ENCODE data around the gene ALX3.

The ALX3 gene

GRCh38 chr1:110064576-110065337 is 5.7 kb downstream of the ALX3 start:
- no peaks in the 10 kb centered on the region for H3K9me3 ChIP-seq (ENCODE audit: control insufficient read depth, insufficient read depth, low read length)
- no peaks in the 10 kb centered on the region; the same call in 1 of the 2 replicates for H3K4me1 ChIP-seq (ENCODE audit: insufficient read depth, low read length)
- H3K36me3 ChIP-seq (ENCODE audit: insufficient read depth, low read length) = no peaks in the 10 kb centered on the region; the same call in 1 of the 2 replicates
- no peak overlapping the region for H3K9ac ChIP-seq (ENCODE audit: low read depth, low read length)

GRCh38 chr1:110063781-110064180 is 6.7 kb downstream of the ALX3 start:
- no peaks in the 10 kb centered on the region; the same call in 1 of the 2 replicates for H3K36me3 ChIP-seq (ENCODE audit: insufficient read depth, low read length)
- no peaks in the 10 kb centered on the region; the same call in 1 of the 2 replicates for H3K4me1 ChIP-seq (ENCODE audit: insufficient read depth, low read length)
- no peak overlapping the region for H3K9ac ChIP-seq (ENCODE audit: low read depth, low read length)
- no peaks in the 10 kb centered on the region for H3K9me3 ChIP-seq (ENCODE audit: control insufficient read depth, insufficient read depth, low read length)

GRCh38 chr1:110062612-110063011 is 7.9 kb downstream of the ALX3 start:
- no peak overlapping the region for H3K9ac ChIP-seq (ENCODE audit: low read depth, low read length)
- no peaks in the 10 kb centered on the region for H3K9me3 ChIP-seq (ENCODE audit: control insufficient read depth, insufficient read depth, low read length)
- no peaks in the 10 kb centered on the region; the same call in 1 of the 2 replicates for H3K4me1 ChIP-seq (ENCODE audit: insufficient read depth, low read length)
- peaks cover 4% of the 10 kb centered on the region for H3K36me3 ChIP-seq (ENCODE audit: insufficient read depth, low read length)

- Histone ChIP-seq H3K36me3 (ENCODE audit: insufficient read depth, low read length) (peaks cover 11% of the 10 kb centered on the region), H3K9me3 (ENCODE audit: control insufficient read depth, insufficient read depth, low read length) (no peaks in the 10 kb centered on the region), H3K4me1 (ENCODE audit: insufficient read depth, low read length) (no peaks in the 10 kb centered on the region), H3K9ac (ENCODE audit: low read depth, low read length) (no peak overlapping the region)
Measured at GRCh38 chr1:110061341-110061740, 9.1 kb downstream of the ALX3 start.

- Histone ChIP-seq H3K36me3 (ENCODE audit: insufficient read depth, low read length) (peaks cover 17% of the 10 kb centered on the region), H3K9ac (ENCODE audit: low read depth, low read length) (no peak overlapping the region), H3K9me3 (ENCODE audit: control insufficient read depth, insufficient read depth, low read length) (no peaks in the 10 kb centered on the region), H3K4me1 (ENCODE audit: insufficient read depth, low read length) (no peaks in the 10 kb centered on the region)
Measured at GRCh38 chr1:110060662-110061060, 9.8 kb downstream of the ALX3 start.

- Histone ChIP-seq H3K4me1 (ENCODE audit: insufficient read depth, low read length) (no peaks in the 10 kb centered on the region), H3K9ac (ENCODE audit: low read depth, low read length) (no peak overlapping the region), H3K36me3 (ENCODE audit: insufficient read depth, low read length) (peaks cover 22% of the 10 kb centered on the region), H3K9me3 (ENCODE audit: control insufficient read depth, insufficient read depth, low read length) (no peaks in the 10 kb centered on the region)
Measured at GRCh38 chr1:110060034-110060661, 10.3 kb downstream of the ALX3 start.

GRCh38 chr1:110059133-110059863 is 11.2 kb downstream of the ALX3 start:
- H3K9ac ChIP-seq (ENCODE audit: low read depth, low read length) = no peak overlapping the region
- H3K4me1 ChIP-seq (ENCODE audit: insufficient read depth, low read length) = no peaks in the 10 kb centered on the region
- H3K9me3 ChIP-seq (ENCODE audit: control insufficient read depth, insufficient read depth, low read length) = no peaks in the 10 kb centered on the region
- peaks cover 30% of the 10 kb centered on the region for H3K36me3 ChIP-seq (ENCODE audit: insufficient read depth, low read length)

GRCh38 chr1:110058591-110058990 is 11.9 kb downstream of the ALX3 start:
- Histone ChIP-seq H3K36me3 (ENCODE audit: insufficient read depth, low read length) (peaks cover 35% of the 10 kb centered on the region), H3K4me1 (ENCODE audit: insufficient read depth, low read length) (no peaks in the 10 kb centered on the region), H3K9ac (ENCODE audit: low read depth, low read length) (no peak overlapping the region), H3K9me3 (ENCODE audit: control insufficient read depth, insufficient read depth, low read length) (no peaks in the 10 kb centered on the region)

GRCh38 chr1:110057963-110058518 is 12.4 kb downstream of the ALX3 start:
- Histone ChIP-seq H3K36me3 (ENCODE audit: insufficient read depth, low read length) (peaks cover 35% of the 10 kb centered on the region), H3K9me3 (ENCODE audit: control insufficient read depth, insufficient read depth, low read length) (no peaks in the 10 kb centered on the region), H3K4me1 (ENCODE audit: insufficient read depth, low read length) (no peaks in the 10 kb centered on the region), H3K9ac (ENCODE audit: low read depth, low read length) (no peak overlapping the region)

- peaks cover 35% of the 10 kb centered on the region for H3K36me3 ChIP-seq (ENCODE audit: insufficient read depth, low read length)
- H3K9me3 ChIP-seq (ENCODE audit: control insufficient read depth, insufficient read depth, low read length) = no peaks in the 10 kb centered on the region
- H3K9ac ChIP-seq (ENCODE audit: low read depth, low read length) = no peak overlapping the region
- no peaks in the 10 kb centered on the region for H3K4me1 ChIP-seq (ENCODE audit: insufficient read depth, low read length)
Measured at GRCh38 chr1:110056776-110057175, 13.7 kb downstream of the ALX3 start.

GRCh38 chr1:110056285-110056683 is 14.2 kb downstream of the ALX3 start:
- Histone ChIP-seq H3K4me1 (ENCODE audit: insufficient read depth, low read length) (no peaks in the 10 kb centered on the region), H3K9me3 (ENCODE audit: control insufficient read depth, insufficient read depth, low read length) (no peaks in the 10 kb centered on the region), H3K9ac (ENCODE audit: low read depth, low read length) (no peak overlapping the region), H3K36me3 (ENCODE audit: insufficient read depth, low read length) (peaks cover 35% of the 10 kb centered on the region)

- H3K9ac ChIP-seq (ENCODE audit: low read depth, low read length) = no peak overlapping the region
- peaks cover 35% of the 10 kb centered on the region for H3K36me3 ChIP-seq (ENCODE audit: insufficient read depth, low read length)
- no peaks in the 10 kb centered on the region for H3K9me3 ChIP-seq (ENCODE audit: control insufficient read depth, insufficient read depth, low read length)
- H3K4me1 ChIP-seq (ENCODE audit: insufficient read depth, low read length) = no peaks in the 10 kb centered on the region
Measured at GRCh38 chr1:110055493-110056284, 14.8 kb downstream of the ALX3 start.

- Histone ChIP-seq H3K9ac (ENCODE audit: low read depth, low read length) (no peak overlapping the region), H3K9me3 (ENCODE audit: control insufficient read depth, insufficient read depth, low read length) (no peaks in the 10 kb centered on the region), H3K4me1 (ENCODE audit: insufficient read depth, low read length) (no peaks in the 10 kb centered on the region), H3K36me3 (ENCODE audit: insufficient read depth, low read length) (peaks cover 38% of the 10 kb centered on the region)
Measured at GRCh38 chr1:110053552-110054428, 16.7 kb downstream of the ALX3 start.

All from ES-I3 (cell line).